Psoas muscle (tissue), 8 donors: ENCODE data around the gene CNIH1. TPM values are rescaled to one million over a fixed set of nuclear protein-coding genes. Genes with fewer than 3 reads are reported as not detected.

ENCODE experiments used
- ATAC-seq, 4 donors: fragments of 200-7000 bp; cut with Tn5 transposase; one replicate each; pipeline ENCODE4 v1.9.1; 2020; ENCODE audit warnings: moderate library complexity in 3 of 4, mild to moderate bottlenecking in 2 of 4
- DNase-seq, 2 donors: peaks; one replicate each; pipeline ENCODE4 v3.0.0-alpha.2; 2020
- H3K27ac ChIP-seq: fragments of 200-600 bp; one replicate; pipeline ENCODE4 v1.8.0; 2022
- H3K27me3 ChIP-seq, 3 donors: fragments of 200-600 bp in 1 of 3; one replicate each; pipeline versions ENCODE4 v1.6.1 to v1.8.0; 2013 to 2022; ENCODE audit warnings: low read length in 2 of 3, mild to moderate bottlenecking in 2 of 3, moderate library complexity in 1 of 3; ENCODE audit not compliant: insufficient read depth in 3 of 3
- H3K36me3 ChIP-seq, 2 donors: fragments of 200-600 bp in 1 of 2; one replicate each; pipeline versions ENCODE4 v1.6.1 to v1.8.0; 2013 to 2022; ENCODE audit warnings: low read depth in 1 of 2, mild to moderate bottlenecking in 1 of 2, moderate library complexity in 1 of 2; ENCODE audit not compliant: insufficient read depth in 1 of 2
- H3K4me1 ChIP-seq: fragments of 200-600 bp; one replicate; pipeline ENCODE4 v1.8.0; 2022
- H3K4me3 ChIP-seq: fragments of 200-600 bp; one replicate; pipeline ENCODE4 v1.8.0; 2022; ENCODE audit warnings: mild to moderate bottlenecking
- H3K9me3 ChIP-seq: fragments of 200-600 bp; one replicate; pipeline ENCODE4 v1.8.0; 2022
- CTCF ChIP-seq: fragments of 200-600 bp; IDR thresholded peaks from one replicate; pipeline ENCODE4 v1.8.0; 2022; ENCODE audit warnings: antibody characterized with exemption
- WGBS, 3 donors: extraction: QIAGEN DNeasy Blood & Tissue Kit; methylation state at CpG; one replicate each; pipeline versions ENCODE4 v1.1.6 to v1.1.7; 2013; 5-methylcytosine and 5-hydroxymethylcytosine counted together
- intact Hi-C, 2 donors: fragments of 100-400 bp; cut with DNase I; formaldehyde crosslinking; loops; one replicate each; pipeline versions ENCODE4 v1.11.0 to v1.14.2; 2022
- long read RNA-seq, 2 donors: library from polyadenylated mRNA; unstranded; transcript quantifications; one replicate each; pipeline ENCODE4 v2.0.0, GENCODE V29; 2021
- polyA plus RNA-seq, 3 donors: library from polyadenylated mRNA; stranded (reverse); fragments of 200-250 nt; gene quantifications; one replicate each; pipeline ENCODE4 v1.2.3, GENCODE V29; 2013
- total RNA-seq, 4 donors: library from RNA; stranded (reverse); fragmentation: NEBNext Ultra II Directional in 2 of 4; extraction: Animal tissue kit (Norgen Biotek cat#: 25700) in 2 of 4; gene quantifications; one replicate each; pipeline versions ENCODE4 v1.2.1 to v1.2.4, GENCODE V29; 2021 to 2023
- donor health status: healthy with polysubstance abuse.
- donor health status: DM: no; HTN: no; CAD: no; lungs with moderate emphysema.
- donor health status: Bipolar disorder and iron deficiency.
- donor health status: healthy.
- donor health status: DM: yes; HTN: yes; CAD: no.
- donor health status: DM: no; HTN: no; CAD: no.
- donor health status: DM: no; HTN: no; CAD: no.
- donor health status: DM: yes; HTN: yes; CAD: no.

Gene CNIH1
- total RNA-seq (10 to 100 TPM; 57.8 to 79.0 (median 63.0) TPM), polyA plus RNA-seq (100 to 1,000 TPM in 2 of 3 donors, 10 to 100 TPM in 1; 85.8 to 172 (median 149) TPM)
- long read RNA-seq, donor 1, full-length matches to known transcripts, result 28 of 31 reads
- long read RNA-seq, donor 1, partial matches to known transcripts, result 0 of 31 reads
- long read RNA-seq, donor 1, other reads (novel, unspliced or antisense), result 3 of 31 reads
- long read RNA-seq, donor 2, full-length matches to known transcripts, result 71 of 75 reads
- long read RNA-seq, donor 2, partial matches to known transcripts, result 2 of 75 reads
- long read RNA-seq, donor 2, other reads (novel, unspliced or antisense), result 2 of 75 reads

- peaks cover 10% of the 10 kb centered on the region for H3K4me1 ChIP-seq
- intact Hi-C loops, result loop anchor here (5.0 kb wide), 2 partner anchors 41 to 44 kb away; partner anchors contain the start of gene CDKN3 (in 2 of the 2)
- H3K27ac ChIP-seq, result peak within 1 kb of the TSS; percentile 91
- peak; percentile 92 for TF ChIP-seq CTCF
- H3K9me3 ChIP-seq, result no peaks in the 10 kb centered on the region
- peak within 1 kb of the TSS; percentile 85 for H3K4me3 ChIP-seq
- WGBS, 3 donors, result 0% methylated on average over 66 to 100 of the region's 100 CpGs
- no peaks in the 10 kb centered on the region for H3K27me3 ChIP-seq
- peaks cover 0 to 1% of the 10 kb centered on the region in 2 donors for H3K36me3 ChIP-seq
- DNase-seq, result peak; percentile 92 to 96
- ATAC-seq, result peak; percentile 98 to 100 (median 99)
Observed at GRCh38 chr14:54440873-54441868, at the start of gene CNIH1. TSS of gene CNIH1 (minus strand) at chr14:54441374. CDS start at chr14:54441327, 47 bp downstream.

- DNase-seq, result no peak
- Histone ChIP-seq H3K4me1 (peaks cover 15% of the 10 kb centered on the region), H3K9me3 (no peaks in the 10 kb centered on the region), H3K27me3 (peaks cover 0 to 1% (median 0%) of the 10 kb centered on the region in 3 donors), H3K36me3 (no peaks in the 10 kb centered on the region), H3K4me3 (no peak overlapping the region), H3K27ac (no peak overlapping the region)
- ATAC-seq, result no peak
- no peak for TF ChIP-seq CTCF
- 38 to 48% (median 39%) methylated on average over 3 of the region's 3 CpGs for WGBS, 3 donors
- intact Hi-C loops, result no loop called here
Observed at GRCh38 chr14:54490445-54491175, 49.4 kb upstream of the CNIH1 start.

GRCh38 chr14:54489731-54490444, 48.7 kb upstream of the CNIH1 start:
- Histone ChIP-seq H3K9me3 (no peaks in the 10 kb centered on the region), H3K4me3 (peak overlapping the region; percentile 99), H3K36me3 (no peaks in the 10 kb centered on the region), H3K27me3 (peaks cover 0 to 1% (median 0%) of the 10 kb centered on the region in 3 donors), H3K4me1 (peaks cover 15% of the 10 kb centered on the region), H3K27ac (peak overlapping the region; percentile 97)
- DNase-seq (no peak), ATAC-seq (no peak)
- 95 to 98% (median 96%) methylated on average over 4 of the region's 4 CpGs for WGBS, 3 donors
- intact Hi-C loops, result loop anchor here in 1 of 2 donors (1.0 kb wide), 1 partner anchor 19 kb away; the partner anchor contains the start of gene CGRRF1
- TF ChIP-seq CTCF, result no peak

GRCh38 chr14:54489318-54489683, 48.1 kb upstream of the CNIH1 start:
- no peaks in the 10 kb centered on the region for H3K9me3 ChIP-seq
- TF ChIP-seq CTCF, result no peak
- no peaks in the 10 kb centered on the region for H3K36me3 ChIP-seq
- ATAC-seq, result no peak
- intact Hi-C loops, result loop anchor here in 1 of 2 donors (1.0 kb wide), 1 partner anchor 20 kb away; the partner anchor contains the start of gene CGRRF1
- peaks cover 0 to 1% (median 0%) of the 10 kb centered on the region in 3 donors for H3K27me3 ChIP-seq
- H3K4me1 ChIP-seq, result peaks cover 15% of the 10 kb centered on the region
- DNase-seq, result no peak
- WGBS, 3 donors, result 10 to 26% (median 19%) methylated on average over 5 of the region's 5 CpGs
- peak overlapping the region; percentile 99 for H3K4me3 ChIP-seq
- peak overlapping the region; percentile 97 for H3K27ac ChIP-seq
